ENCODE data around the gene RPA1. TPM values are rescaled to one million over a fixed set of nuclear protein-coding genes. Genes with fewer than 3 reads are reported as not detected.

The RPA1 gene
- total and polyA plus RNA-seq, 4 donors: 9.2 to 29.5 (median 11.9) TPM

DNA sequence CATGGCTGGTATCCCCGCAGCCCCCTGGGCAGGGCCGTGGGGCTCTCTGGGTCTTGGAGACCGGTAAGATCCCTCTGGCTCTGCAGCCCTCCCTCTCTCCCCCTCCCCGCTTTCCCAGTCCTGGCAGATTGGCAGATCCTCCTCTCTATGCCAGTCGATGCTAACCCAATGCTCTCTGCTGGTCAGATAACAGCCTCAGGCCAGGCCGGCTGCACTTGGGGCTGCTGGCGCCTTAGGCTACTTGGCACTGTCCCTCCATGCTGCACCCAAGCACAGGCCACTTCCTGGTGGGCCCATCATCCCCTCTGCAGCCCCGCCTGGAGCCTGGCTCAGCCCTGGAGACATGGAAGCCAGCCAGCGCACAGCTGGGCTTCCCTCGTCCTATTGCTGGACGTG lies 113.6 kb downstream of the RPA1 start:
- Histone ChIP-seq H3K9ac (ENCODE audit: low read depth in 1 of 2, low read length in 2 of 2) (no peak overlapping the region), H3K9me3 (ENCODE audit: control insufficient read depth in 4 of 4, low read length in 3 of 4) (no peaks in the 10 kb centered on the region), H3K4me1 (ENCODE audit: control insufficient read depth in 4 of 4, insufficient read depth in 4 of 4, low read length in 3 of 4) (peaks cover 0 to 35% (median 20%) of the 10 kb centered on the region in 4 donors), H3K27ac (ENCODE audit: low read depth in 1 of 2, low read length in 2 of 2) (no peak overlapping the region), H3K4me3 (ENCODE audit: low read depth in 1 of 3, low read length in 3 of 3) (no peak overlapping the region), H3K27me3 (ENCODE audit: control insufficient read depth in 4 of 4, insufficient read depth in 4 of 4, low read length in 3 of 4) (no peaks in the 10 kb centered on the region), H3K36me3 (ENCODE audit: control insufficient read depth in 4 of 4, insufficient read depth in 3 of 4, low read depth in 1 of 4, low read length in 3 of 4) (no peaks in the 10 kb centered on the region)
- no peak for DNase-seq (ENCODE audit: low spot score)
- 89% methylated on average over 11 of the region's 11 CpGs for WGBS
- TF ChIP-seq TAF1 (conservative IDR thresholded peaks at IDR 0.05) (no peak), FOXA2 (IDR thresholded peaks at IDR 0.05) (no peak), HNF4A (conservative IDR thresholded peaks at IDR 0.05) (no peak), JUND (IDR thresholded peaks at IDR 0.05) (no peak), FOXA1 (IDR thresholded peaks at IDR 0.05) (no peak), RAD21 (IDR thresholded peaks at IDR 0.05) (no peak), GABPA (IDR thresholded peaks at IDR 0.05 in 1 of 2, conservative IDR thresholded peaks at IDR 0.05 in 1 of 2) (no peak), YY1 (IDR thresholded peaks at IDR 0.05) (no peak), NR2F2 (IDR thresholded peaks at IDR 0.05) (no peak), HNF4G (IDR thresholded peaks at IDR 0.05) (no peak), RXRA (IDR thresholded peaks at IDR 0.05) (no peak)
- TF ChIP-seq, protein P1, sequence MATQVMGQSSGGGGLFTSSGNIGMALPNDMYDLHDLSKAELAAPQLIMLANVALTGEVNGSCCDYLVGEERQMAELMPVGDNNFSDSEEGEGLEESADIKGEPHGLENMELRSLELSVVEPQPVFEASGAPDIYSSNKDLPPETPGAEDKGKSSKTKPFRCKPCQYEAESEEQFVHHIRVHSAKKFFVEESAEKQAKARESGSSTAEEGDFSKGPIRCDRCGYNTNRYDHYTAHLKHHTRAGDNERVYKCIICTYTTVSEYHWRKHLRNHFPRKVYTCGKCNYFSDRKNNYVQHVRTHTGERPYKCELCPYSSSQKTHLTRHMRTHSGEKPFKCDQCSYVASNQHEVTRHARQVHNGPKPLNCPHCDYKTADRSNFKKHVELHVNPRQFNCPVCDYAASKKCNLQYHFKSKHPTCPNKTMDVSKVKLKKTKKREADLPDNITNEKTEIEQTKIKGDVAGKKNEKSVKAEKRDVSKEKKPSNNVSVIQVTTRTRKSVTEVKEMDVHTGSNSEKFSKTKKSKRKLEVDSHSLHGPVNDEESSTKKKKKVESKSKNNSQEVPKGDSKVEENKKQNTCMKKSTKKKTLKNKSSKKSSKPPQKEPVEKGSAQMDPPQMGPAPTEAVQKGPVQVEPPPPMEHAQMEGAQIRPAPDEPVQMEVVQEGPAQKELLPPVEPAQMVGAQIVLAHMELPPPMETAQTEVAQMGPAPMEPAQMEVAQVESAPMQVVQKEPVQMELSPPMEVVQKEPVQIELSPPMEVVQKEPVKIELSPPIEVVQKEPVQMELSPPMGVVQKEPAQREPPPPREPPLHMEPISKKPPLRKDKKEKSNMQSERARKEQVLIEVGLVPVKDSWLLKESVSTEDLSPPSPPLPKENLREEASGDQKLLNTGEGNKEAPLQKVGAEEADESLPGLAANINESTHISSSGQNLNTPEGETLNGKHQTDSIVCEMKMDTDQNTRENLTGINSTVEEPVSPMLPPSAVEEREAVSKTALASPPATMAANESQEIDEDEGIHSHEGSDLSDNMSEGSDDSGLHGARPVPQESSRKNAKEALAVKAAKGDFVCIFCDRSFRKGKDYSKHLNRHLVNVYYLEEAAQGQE (IDR thresholded peaks at IDR 0.05): no peak
- TF ChIP-seq, protein P2, sequence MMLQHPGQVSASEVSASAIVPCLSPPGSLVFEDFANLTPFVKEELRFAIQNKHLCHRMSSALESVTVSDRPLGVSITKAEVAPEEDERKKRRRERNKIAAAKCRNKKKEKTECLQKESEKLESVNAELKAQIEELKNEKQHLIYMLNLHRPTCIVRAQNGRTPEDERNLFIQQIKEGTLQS (IDR thresholded peaks at IDR 0.05): no peak

DNA sequence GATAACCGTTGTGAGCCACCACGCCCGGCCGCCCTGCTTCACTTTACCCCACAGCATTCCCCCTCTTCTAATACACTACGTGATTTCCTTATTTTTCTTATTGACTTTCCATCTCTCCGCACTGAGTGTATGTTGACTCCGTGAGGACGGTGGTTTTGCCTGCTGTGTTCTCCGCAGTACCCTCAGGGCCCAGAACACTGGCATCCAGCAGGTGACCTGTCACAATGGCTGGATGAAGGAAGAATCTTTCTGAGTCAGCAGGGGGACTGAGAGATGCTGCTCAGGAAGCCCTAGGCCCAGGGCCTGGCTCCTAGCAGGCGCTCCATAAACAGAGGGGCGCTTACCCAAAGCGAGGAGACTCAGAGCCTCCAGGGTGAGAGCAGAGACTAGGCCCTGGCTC lies 115.8 kb downstream of the RPA1 start:
- H3K36me3 ChIP-seq (ENCODE audit: control insufficient read depth in 4 of 4, insufficient read depth in 3 of 4, low read depth in 1 of 4, low read length in 3 of 4): no peaks in the 10 kb centered on the region
- WGBS: 97% methylated on average over 12 of the region's 12 CpGs
- TF ChIP-seq GABPA (IDR thresholded peaks at IDR 0.05 in 1 of 2, conservative IDR thresholded peaks at IDR 0.05 in 1 of 2) (peak in 1 of 2 donors; percentile 3), SP1 (IDR thresholded peaks at IDR 0.05) (no peak)

DNA sequence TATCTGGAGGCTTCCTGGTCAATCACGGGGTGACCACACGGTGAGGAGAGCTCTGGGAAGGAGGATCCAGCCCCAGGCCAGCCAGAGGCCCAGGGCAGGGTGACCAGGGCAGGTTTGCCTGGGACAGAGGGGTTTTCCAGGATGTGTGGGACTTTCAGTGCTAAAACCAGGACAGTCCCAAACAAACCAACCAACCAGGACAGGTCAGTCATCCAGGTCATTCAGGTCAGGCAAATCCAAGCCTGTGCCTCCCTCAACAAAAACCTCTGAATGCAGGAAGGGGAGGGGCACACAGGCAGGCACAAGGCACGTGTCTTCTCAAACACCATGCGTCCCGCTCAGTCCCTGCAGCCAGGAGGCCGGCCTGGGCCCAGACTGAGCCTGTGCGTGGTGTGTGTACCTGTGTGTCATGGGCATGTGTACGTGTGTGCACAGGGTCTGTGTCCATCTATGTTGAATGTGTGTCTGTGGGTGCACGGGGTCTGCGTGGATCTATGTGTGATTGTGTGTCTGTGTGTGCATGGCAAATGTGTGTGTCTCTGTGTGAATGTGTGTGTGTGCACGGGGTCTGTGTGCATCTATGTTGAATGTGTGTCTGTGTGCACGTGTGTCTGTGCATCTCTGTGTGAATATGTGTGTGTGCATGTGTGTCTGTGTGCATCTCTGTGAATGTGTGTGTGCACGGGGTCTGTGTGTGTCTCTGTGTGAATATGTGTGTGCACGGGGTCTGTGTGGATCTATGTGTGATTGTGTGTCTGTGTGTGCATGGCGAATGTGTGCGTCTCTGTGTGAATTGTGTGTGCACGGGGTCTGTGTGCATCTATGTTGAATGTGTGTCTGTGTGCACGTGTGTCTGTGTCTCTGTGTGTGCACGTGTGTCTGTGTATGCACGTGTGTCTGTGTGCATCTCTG lies 116.5 kb downstream of the RPA1 start:
- Histone ChIP-seq H3K9me3 (ENCODE audit: control insufficient read depth in 4 of 4, low read length in 3 of 4) (no peaks in the 10 kb centered on the region), H3K27ac (ENCODE audit: low read depth in 1 of 2, low read length in 2 of 2) (peak overlapping the region; percentile 70 to 86), H3K9ac (ENCODE audit: low read depth in 1 of 2, low read length in 2 of 2) (no peak overlapping the region), H3K4me1 (ENCODE audit: control insufficient read depth in 4 of 4, insufficient read depth in 4 of 4, low read length in 3 of 4) (peaks cover 0 to 35% (median 20%) of the 10 kb centered on the region in 4 donors), H3K36me3 (ENCODE audit: control insufficient read depth in 4 of 4, insufficient read depth in 3 of 4, low read depth in 1 of 4, low read length in 3 of 4) (no peaks in the 10 kb centered on the region), H3K4me3 (ENCODE audit: low read depth in 1 of 3, low read length in 3 of 3) (no peak overlapping the region), H3K27me3 (ENCODE audit: control insufficient read depth in 4 of 4, insufficient read depth in 4 of 4, low read length in 3 of 4) (no peaks in the 10 kb centered on the region)
- no peak for DNase-seq (ENCODE audit: low spot score)
- WGBS: 73% methylated on average over 20 of the region's 20 CpGs
- TF ChIP-seq GABPA (IDR thresholded peaks at IDR 0.05 in 1 of 2, conservative IDR thresholded peaks at IDR 0.05 in 1 of 2) (peak in 1 of 2 donors; percentile 13), RXRA (IDR thresholded peaks at IDR 0.05) (peak in 1 of 2 donors; percentile 69), TAF1 (conservative IDR thresholded peaks at IDR 0.05) (no peak), EGR1 (IDR thresholded peaks at IDR 0.05; ENCODE audit: low read depth in 2 of 2) (no peak), FOXA1 (IDR thresholded peaks at IDR 0.05) (no peak), HNF4A (conservative IDR thresholded peaks at IDR 0.05) (peak in 1 of 2 donors; percentile 34), JUND (IDR thresholded peaks at IDR 0.05) (no peak), HNF4G (IDR thresholded peaks at IDR 0.05) (no peak)
- TF ChIP-seq, protein P3, sequence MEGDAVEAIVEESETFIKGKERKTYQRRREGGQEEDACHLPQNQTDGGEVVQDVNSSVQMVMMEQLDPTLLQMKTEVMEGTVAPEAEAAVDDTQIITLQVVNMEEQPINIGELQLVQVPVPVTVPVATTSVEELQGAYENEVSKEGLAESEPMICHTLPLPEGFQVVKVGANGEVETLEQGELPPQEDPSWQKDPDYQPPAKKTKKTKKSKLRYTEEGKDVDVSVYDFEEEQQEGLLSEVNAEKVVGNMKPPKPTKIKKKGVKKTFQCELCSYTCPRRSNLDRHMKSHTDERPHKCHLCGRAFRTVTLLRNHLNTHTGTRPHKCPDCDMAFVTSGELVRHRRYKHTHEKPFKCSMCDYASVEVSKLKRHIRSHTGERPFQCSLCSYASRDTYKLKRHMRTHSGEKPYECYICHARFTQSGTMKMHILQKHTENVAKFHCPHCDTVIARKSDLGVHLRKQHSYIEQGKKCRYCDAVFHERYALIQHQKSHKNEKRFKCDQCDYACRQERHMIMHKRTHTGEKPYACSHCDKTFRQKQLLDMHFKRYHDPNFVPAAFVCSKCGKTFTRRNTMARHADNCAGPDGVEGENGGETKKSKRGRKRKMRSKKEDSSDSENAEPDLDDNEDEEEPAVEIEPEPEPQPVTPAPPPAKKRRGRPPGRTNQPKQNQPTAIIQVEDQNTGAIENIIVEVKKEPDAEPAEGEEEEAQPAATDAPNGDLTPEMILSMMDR (IDR thresholded peaks at IDR 0.05; ENCODE audit: low read depth, low read length, missing input control): no peak
- TF ChIP-seq, protein P1 (IDR thresholded peaks at IDR 0.05): no peak
- TF ChIP-seq, protein P4, sequence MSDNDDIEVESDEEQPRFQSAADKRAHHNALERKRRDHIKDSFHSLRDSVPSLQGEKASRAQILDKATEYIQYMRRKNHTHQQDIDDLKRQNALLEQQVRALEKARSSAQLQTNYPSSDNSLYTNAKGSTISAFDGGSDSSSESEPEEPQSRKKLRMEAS (IDR thresholded peaks at IDR 0.05): no peak

More for the DNA sequence above, 115.8 kb downstream of the RPA1 start:
- H3K9me3 ChIP-seq (ENCODE audit: control insufficient read depth in 4 of 4, low read length in 3 of 4): no peaks in the 10 kb centered on the region
- no peak overlapping the region for H3K4me3 ChIP-seq (ENCODE audit: low read depth in 1 of 3, low read length in 3 of 3)
- no peak overlapping the region for H3K9ac ChIP-seq (ENCODE audit: low read depth in 1 of 2, low read length in 2 of 2)
- H3K27ac ChIP-seq (ENCODE audit: low read depth in 1 of 2, low read length in 2 of 2): peak overlapping the region; percentile 70 to 86
- DNase-seq (ENCODE audit: low spot score): no peak
- no peaks in the 10 kb centered on the region for H3K27me3 ChIP-seq (ENCODE audit: control insufficient read depth in 4 of 4, insufficient read depth in 4 of 4, low read length in 3 of 4)
- peaks cover 0 to 35% (median 20%) of the 10 kb centered on the region in 4 donors for H3K4me1 ChIP-seq (ENCODE audit: control insufficient read depth in 4 of 4, insufficient read depth in 4 of 4, low read length in 3 of 4)
